OCI-LY3 (cell line): ENCODE measurements around the gene PNPLA8.

Source experiments
- CTCF ChIP-seq: fragments of 200-600, 300-600 bp; sonication (generic); IDR thresholded peaks from 2 replicates; pipeline ENCODE4 v1.5.1; 2014; ENCODE audit warnings: antibody characterized with exemption, low read length, low read depth
- EZH2phosphoT487 ChIP-seq: fragments of 200-600 bp; shearing (Covaris generic); IDR thresholded peaks from 2 replicates; pipeline ENCODE4 v1.6.1; 2018; ENCODE audit warnings: antibody characterized with exemption, mixed run types, low read depth

GRCh38 chr7:108565987-108566386 is 40.1 kb upstream of the PNPLA8 start:
- TF ChIP-seq CTCF (no peak), EZH2phosphoT487 (no peak)
